Vagina (tissue), 2 donors: ENCODE measurements around the gene ABL1.

Source experiments
- POLR2A ChIP-seq, 2 donors: fragments of 450-650 bp; IDR thresholded peaks; one replicate each; pipeline ENCODE4 v1.6.1; 2017; ENCODE audit warnings: antibody characterized with exemption in 2 of 2, mild to moderate bottlenecking in 2 of 2, moderate library complexity in 2 of 2
- TF ChIP-seq, protein P1 (sequence below), 3 experiments: fragments of 450-650 bp in 2 of 3; fragments of 200-600 bp in 1 of 3; sonication (generic) in 1 of 3; IDR thresholded peaks; one replicate each; pipeline ENCODE4 v1.5.1; 2017 to 2019; ENCODE audit warnings: antibody characterized with exemption in 3 of 3, mild to moderate bottlenecking in 2 of 3, moderate library complexity in 2 of 3

DNA sequence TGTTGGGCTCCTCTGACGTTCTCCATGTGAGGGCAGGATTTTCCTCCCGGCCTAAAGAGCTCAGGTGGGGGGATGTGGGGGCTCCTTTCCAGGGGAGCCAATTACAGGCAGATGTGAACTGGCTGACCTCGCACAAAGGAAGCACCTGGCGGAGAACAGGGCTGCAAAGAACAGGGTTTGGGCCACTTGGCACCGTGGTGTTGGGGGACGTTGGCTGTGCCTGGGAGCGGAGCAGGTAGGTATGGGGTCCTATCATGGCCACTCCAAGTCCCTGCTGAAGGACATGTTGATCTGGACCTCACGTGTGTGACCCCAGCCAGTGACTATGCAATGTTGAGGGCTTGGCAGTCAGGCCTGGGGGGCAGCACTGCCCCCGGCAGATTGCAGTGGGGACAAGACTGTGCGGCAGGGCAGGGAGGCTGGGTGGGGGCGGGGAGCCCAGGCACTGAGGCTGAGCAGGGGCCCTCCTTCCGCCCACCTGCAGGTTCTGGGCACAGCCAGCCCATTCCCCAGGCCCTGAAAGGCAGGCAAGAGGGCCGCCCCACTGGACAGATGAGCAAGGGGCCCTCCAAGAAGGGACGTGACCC lies 84.6 kb downstream of the ABL1 start:
- no peak for TF ChIP-seq POLR2A (IDR thresholded peaks at IDR 0.05)
- TF ChIP-seq, protein P1, sequence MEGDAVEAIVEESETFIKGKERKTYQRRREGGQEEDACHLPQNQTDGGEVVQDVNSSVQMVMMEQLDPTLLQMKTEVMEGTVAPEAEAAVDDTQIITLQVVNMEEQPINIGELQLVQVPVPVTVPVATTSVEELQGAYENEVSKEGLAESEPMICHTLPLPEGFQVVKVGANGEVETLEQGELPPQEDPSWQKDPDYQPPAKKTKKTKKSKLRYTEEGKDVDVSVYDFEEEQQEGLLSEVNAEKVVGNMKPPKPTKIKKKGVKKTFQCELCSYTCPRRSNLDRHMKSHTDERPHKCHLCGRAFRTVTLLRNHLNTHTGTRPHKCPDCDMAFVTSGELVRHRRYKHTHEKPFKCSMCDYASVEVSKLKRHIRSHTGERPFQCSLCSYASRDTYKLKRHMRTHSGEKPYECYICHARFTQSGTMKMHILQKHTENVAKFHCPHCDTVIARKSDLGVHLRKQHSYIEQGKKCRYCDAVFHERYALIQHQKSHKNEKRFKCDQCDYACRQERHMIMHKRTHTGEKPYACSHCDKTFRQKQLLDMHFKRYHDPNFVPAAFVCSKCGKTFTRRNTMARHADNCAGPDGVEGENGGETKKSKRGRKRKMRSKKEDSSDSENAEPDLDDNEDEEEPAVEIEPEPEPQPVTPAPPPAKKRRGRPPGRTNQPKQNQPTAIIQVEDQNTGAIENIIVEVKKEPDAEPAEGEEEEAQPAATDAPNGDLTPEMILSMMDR (IDR thresholded peaks at IDR 0.05) = no peak
